HepG2 (cell line): Measurements from ENCODE around the gene PDGFB. TPM values are rescaled to one million over a fixed set of nuclear protein-coding genes. Genes with fewer than 3 reads are reported as not detected.

Experiments
- KMT2A ChIP-seq: sonication (generic); formaldehyde crosslinking; IDR thresholded peaks from 2 replicates; pipeline ENCODE4 v1.4.0; 2020; ENCODE audit warnings: missing genetic modification reagents
- NFRKB ChIP-seq: fragments of 450-650 bp; IDR thresholded peaks from 2 replicates; pipeline ENCODE4 v1.6.1; 2017
- RBM39 ChIP-seq: fragments of 200-400 bp; formaldehyde crosslinking; IDR thresholded peaks from one replicate; pipeline ENCODE4 v1.6.1; 2018; ENCODE audit warnings: antibody characterized with exemption, mild to moderate bottlenecking, low read depth, low read length; ENCODE audit not compliant: poor library complexity, severe bottlenecking
- SP1 ChIP-seq, 2 experiments: fragments of 450-650 bp in 1 of 2; sonication (generic) in 1 of 2; formaldehyde crosslinking in 1 of 2; IDR thresholded peaks; 2 replicates each; pipeline versions ENCODE4 v1.4.0 to v1.6.1; 2016 to 2020; ENCODE audit warnings: missing genetic modification reagents in 1 of 2
- TBL1XR1 ChIP-seq: fragments of 150-350 bp; IDR thresholded peaks from 2 replicates; pipeline ENCODE4 v1.6.1; 2014; ENCODE audit warnings: borderline replicate concordance, low read length; ENCODE audit not compliant: partially characterized antibody
- TCF7 ChIP-seq: sonication (generic); IDR thresholded peaks from 2 replicates; pipeline ENCODE4 v1.6.1; 2016; ENCODE audit warnings: antibody characterized with exemption, low read depth
- ZFP82 ChIP-seq: sonication (generic); formaldehyde crosslinking; IDR thresholded peaks from 2 replicates; pipeline ENCODE4 v1.5.1; 2020; ENCODE audit warnings: mild to moderate bottlenecking, missing genetic modification reagents, borderline replicate concordance
- ZNF747 ChIP-seq: sonication (generic); formaldehyde crosslinking; IDR thresholded peaks from 2 replicates; pipeline ENCODE4 v1.8.1; 2023; ENCODE audit warnings: missing genetic modification reagents, mild to moderate bottlenecking, borderline replicate concordance
- polyA plus RNA-seq, 8 experiments: library from polyadenylated mRNA; depleted of rRNA in 3 of 8; stranded (reverse) in 7 of 8; unstranded in 1 of 8; fragments of >200 nt; fragmentation: Illumina TruSeq in 4 of 8; extraction: Trizol in 4 of 8; gene quantifications; 2 replicates each; pipeline versions ENCODE4 v1.2.1 to v1.2.3, GENCODE V29; 2011 to 2016; ENCODE audit warnings: low read depth in 4 of 8, missing spikeins in 1 of 8, mixed read lengths in 1 of 8; ENCODE audit not compliant: insufficient read depth in 1 of 8
- total RNA-seq, 5 experiments: library from RNA; depleted of rRNA; stranded (reverse); fragments of >200 nt; fragmentation: Illumina TruSeq; extraction: Trizol; gene quantifications; 2 replicates each; pipeline ENCODE4 v1.2.3, GENCODE V29; 2016; ENCODE audit warnings: low read depth in 1 of 5
- TF ChIP-seq, protein P1 (sequence below): sonication (generic); formaldehyde crosslinking; IDR thresholded peaks from 2 replicates; pipeline ENCODE4 v1.8.0; 2022; ENCODE audit warnings: mild to moderate bottlenecking, missing genetic modification reagents
- TF ChIP-seq, protein P2 (sequence below): sonication (generic); formaldehyde crosslinking; IDR thresholded peaks from 2 replicates; pipeline ENCODE4 v1.4.0; 2020; ENCODE audit warnings: mild to moderate bottlenecking, missing genetic modification reagents
- TF ChIP-seq, protein P3 (sequence below): sonication (generic); formaldehyde crosslinking; conservative IDR thresholded peaks from 2 replicates; pipeline ENCODE4 v1.4.0; 2020; ENCODE audit warnings: missing genetic modification reagents
- TF ChIP-seq, protein P4 (sequence below): sonication (generic); formaldehyde crosslinking; IDR thresholded peaks from 2 replicates; pipeline ENCODE4 v1.4.0; 2020; ENCODE audit warnings: mild to moderate bottlenecking, missing genetic modification reagents
- TF ChIP-seq, protein P5 (sequence below): sonication (generic); formaldehyde crosslinking; IDR thresholded peaks from 2 replicates; pipeline ENCODE4 v1.4.0; 2020; ENCODE audit warnings: missing genetic modification reagents
- TF ChIP-seq, protein P6 (sequence below): sonication (generic); formaldehyde crosslinking; IDR thresholded peaks from 2 replicates; pipeline ENCODE4 v1.5.1; 2020; ENCODE audit warnings: missing genetic modification reagents, mild to moderate bottlenecking, borderline replicate concordance
- TF ChIP-seq, protein P7 (sequence below): sonication (generic); formaldehyde crosslinking; IDR thresholded peaks from 2 replicates; pipeline ENCODE4 v1.4.0; 2020; ENCODE audit warnings: missing genetic modification reagents, borderline replicate concordance

PDGFB gene
- total and polyA plus RNA-seq, 2 of the 13 experiments (the other 11 are each of a cell fraction or from before 2014, with no cell fraction given) = 1.4 to 10.1 TPM

DNA sequence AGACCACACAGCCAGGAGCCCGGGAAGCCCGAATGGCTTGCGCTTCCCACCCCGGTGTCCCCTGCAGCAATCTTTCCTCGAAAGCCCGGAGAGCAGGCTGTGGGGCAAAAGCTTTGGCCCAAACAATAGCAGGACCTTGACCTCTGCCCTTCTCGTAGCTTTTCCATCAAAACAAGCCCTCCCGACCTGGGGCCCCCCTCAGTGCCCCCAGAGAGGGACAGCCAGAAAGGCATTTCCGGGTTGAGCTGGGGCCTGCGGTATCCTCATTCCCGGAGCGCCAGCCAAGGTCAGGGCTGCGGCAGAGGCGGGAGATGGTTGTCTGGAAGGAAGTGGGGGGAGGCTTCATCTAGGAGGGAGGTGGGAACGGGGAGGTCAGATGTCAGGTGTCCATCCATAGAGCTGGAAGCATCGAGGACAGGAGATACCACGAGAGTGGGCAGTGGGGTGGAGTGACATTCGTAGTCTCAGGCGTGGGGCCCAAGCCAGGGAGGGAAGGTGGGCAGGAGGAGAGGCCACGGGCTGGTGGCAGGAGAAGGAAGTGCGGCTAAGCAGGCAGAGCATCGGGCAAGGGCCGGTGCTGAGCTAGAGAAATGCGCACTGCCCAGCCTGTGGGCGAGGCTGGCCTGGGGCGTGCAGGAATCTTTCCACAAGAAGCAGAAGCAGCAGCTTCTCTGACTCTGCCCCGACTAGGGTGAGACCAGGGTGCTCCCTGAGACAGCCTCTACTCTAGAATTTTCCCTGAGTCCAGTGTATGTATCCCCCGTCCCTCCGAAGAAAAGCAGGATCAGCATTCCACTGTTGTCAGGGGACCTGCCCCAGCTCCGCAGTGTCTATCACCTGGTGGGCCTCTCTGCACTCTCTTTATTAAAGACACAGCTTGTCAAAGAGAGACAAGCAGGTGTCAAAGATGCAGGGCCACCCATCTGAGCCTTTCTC is 14.3 kb downstream of the PDGFB start (continued):
- no peak for TF ChIP-seq SP1 (IDR thresholded peaks at IDR 0.05)
- TF ChIP-seq SP1 (CRISPR knock-in tag; IDR thresholded peaks at IDR 0.05) = no peak; the same call in 1 of the 2 replicates
- TF ChIP-seq, protein P1, sequence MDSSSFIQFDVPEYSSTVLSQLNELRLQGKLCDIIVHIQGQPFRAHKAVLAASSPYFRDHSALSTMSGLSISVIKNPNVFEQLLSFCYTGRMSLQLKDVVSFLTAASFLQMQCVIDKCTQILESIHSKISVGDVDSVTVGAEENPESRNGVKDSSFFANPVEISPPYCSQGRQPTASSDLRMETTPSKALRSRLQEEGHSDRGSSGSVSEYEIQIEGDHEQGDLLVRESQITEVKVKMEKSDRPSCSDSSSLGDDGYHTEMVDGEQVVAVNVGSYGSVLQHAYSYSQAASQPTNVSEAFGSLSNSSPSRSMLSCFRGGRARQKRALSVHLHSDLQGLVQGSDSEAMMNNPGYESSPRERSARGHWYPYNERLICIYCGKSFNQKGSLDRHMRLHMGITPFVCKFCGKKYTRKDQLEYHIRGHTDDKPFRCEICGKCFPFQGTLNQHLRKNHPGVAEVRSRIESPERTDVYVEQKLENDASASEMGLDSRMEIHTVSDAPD (CRISPR knock-in tag) = no peak
- TF ChIP-seq NFRKB = no peak
- TF ChIP-seq, protein P2, sequence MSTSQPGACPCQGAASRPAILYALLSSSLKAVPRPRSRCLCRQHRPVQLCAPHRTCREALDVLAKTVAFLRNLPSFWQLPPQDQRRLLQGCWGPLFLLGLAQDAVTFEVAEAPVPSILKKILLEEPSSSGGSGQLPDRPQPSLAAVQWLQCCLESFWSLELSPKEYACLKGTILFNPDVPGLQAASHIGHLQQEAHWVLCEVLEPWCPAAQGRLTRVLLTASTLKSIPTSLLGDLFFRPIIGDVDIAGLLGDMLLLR = no peak
- TF ChIP-seq, protein P3, sequence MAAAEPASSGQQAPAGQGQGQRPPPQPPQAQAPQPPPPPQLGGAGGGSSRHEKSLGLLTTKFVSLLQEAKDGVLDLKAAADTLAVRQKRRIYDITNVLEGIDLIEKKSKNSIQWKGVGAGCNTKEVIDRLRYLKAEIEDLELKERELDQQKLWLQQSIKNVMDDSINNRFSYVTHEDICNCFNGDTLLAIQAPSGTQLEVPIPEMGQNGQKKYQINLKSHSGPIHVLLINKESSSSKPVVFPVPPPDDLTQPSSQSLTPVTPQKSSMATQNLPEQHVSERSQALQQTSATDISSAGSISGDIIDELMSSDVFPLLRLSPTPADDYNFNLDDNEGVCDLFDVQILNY = no peak
- TF ChIP-seq ZFP82 (CRISPR knock-in tag) = no peak
- TF ChIP-seq TCF7 = peak; percentile 66
- TF ChIP-seq TBL1XR1 = peak; percentile 98
- TF ChIP-seq, protein P4, sequence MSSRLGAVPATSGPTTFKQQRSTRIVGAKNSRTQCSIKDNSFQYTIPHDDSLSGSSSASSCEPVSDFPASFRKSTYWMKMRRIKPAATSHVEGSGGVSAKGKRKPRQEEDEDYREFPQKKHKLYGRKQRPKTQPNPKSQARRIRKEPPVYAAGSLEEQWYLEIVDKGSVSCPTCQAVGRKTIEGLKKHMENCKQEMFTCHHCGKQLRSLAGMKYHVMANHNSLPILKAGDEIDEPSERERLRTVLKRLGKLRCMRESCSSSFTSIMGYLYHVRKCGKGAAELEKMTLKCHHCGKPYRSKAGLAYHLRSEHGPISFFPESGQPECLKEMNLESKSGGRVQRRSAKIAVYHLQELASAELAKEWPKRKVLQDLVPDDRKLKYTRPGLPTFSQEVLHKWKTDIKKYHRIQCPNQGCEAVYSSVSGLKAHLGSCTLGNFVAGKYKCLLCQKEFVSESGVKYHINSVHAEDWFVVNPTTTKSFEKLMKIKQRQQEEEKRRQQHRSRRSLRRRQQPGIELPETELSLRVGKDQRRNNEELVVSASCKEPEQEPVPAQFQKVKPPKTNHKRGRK (CRISPR knock-in tag) = no peak
- TF ChIP-seq, protein P5, sequence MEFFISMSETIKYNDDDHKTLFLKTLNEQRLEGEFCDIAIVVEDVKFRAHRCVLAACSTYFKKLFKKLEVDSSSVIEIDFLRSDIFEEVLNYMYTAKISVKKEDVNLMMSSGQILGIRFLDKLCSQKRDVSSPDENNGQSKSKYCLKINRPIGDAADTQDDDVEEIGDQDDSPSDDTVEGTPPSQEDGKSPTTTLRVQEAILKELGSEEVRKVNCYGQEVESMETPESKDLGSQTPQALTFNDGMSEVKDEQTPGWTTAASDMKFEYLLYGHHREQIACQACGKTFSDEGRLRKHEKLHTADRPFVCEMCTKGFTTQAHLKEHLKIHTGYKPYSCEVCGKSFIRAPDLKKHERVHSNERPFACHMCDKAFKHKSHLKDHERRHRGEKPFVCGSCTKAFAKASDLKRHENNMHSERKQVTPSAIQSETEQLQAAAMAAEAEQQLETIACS = no peak
- TF ChIP-seq KMT2A (CRISPR knock-in tag) = 0 out of 2 replicates have a peak, but pooled peaks have one; percentile 30
- TF ChIP-seq, protein P6, sequence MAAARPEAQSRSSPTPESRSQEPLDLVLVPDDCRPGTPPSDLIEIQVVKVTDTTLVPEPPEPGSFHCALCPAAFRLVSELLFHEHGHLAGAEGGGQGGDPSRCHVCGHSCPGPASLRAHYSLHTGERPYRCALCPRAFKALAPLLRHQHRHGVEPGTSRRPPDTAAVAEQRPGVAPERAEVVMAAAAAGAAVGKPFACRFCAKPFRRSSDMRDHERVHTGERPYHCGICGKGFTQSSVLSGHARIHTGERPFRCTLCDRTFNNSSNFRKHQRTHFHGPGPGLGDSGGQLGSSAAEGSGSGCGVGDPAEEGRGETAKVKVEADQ (CRISPR knock-in tag) = no peak
- TF ChIP-seq, protein P7, sequence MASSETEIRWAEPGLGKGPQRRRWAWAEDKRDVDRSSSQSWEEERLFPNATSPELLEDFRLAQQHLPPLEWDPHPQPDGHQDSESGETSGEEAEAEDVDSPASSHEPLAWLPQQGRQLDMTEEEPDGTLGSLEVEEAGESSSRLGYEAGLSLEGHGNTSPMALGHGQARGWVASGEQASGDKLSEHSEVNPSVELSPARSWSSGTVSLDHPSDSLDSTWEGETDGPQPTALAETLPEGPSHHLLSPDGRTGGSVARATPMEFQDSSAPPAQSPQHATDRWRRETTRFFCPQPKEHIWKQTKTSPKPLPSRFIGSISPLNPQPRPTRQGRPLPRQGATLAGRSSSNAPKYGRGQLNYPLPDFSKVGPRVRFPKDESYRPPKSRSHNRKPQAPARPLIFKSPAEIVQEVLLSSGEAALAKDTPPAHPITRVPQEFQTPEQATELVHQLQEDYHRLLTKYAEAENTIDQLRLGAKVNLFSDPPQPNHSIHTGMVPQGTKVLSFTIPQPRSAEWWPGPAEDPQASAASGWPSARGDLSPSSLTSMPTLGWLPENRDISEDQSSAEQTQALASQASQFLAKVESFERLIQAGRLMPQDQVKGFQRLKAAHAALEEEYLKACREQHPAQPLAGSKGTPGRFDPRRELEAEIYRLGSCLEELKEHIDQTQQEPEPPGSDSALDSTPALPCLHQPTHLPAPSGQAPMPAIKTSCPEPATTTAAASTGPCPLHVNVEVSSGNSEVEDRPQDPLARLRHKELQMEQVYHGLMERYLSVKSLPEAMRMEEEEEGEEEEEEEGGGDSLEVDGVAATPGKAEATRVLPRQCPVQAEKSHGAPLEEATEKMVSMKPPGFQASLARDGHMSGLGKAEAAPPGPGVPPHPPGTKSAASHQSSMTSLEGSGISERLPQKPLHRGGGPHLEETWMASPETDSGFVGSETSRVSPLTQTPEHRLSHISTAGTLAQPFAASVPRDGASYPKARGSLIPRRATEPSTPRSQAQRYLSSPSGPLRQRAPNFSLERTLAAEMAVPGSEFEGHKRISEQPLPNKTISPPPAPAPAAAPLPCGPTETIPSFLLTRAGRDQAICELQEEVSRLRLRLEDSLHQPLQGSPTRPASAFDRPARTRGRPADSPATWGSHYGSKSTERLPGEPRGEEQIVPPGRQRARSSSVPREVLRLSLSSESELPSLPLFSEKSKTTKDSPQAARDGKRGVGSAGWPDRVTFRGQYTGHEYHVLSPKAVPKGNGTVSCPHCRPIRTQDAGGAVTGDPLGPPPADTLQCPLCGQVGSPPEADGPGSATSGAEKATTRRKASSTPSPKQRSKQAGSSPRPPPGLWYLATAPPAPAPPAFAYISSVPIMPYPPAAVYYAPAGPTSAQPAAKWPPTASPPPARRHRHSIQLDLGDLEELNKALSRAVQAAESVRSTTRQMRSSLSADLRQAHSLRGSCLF (CRISPR knock-in tag) = no peak
- no peak for TF ChIP-seq RBM39
- TF ChIP-seq ZNF747 (CRISPR knock-in tag) = peak; percentile 60; the same call in 1 of the 2 replicates
